Neural cell (in vitro differentiated cells): Measurements from ENCODE around the gene RHOF. TPM values are rescaled to one million over a fixed set of nuclear protein-coding genes. Genes with fewer than 3 reads are reported as not detected.

Source experiments
- H2AFZ ChIP-seq: fragments of 200-600, 300-800 bp; sonication (generic), shearing (Covaris generic); 2 replicates; pipeline ENCODE4 v1.6.0; 2014; ENCODE audit warnings: low read depth, mild to moderate bottlenecking, antibody characterized with exemption, low read length, moderate library complexity
- H3F3A ChIP-seq: fragments of 200-600 bp; shearing (Covaris generic); 2 replicates; pipeline ENCODE4 v1.6.1; 2016; ENCODE audit warnings: mild to moderate bottlenecking, moderate library complexity, mixed read lengths, antibody characterized with exemption, low read length; ENCODE audit not compliant: insufficient read depth, poor library complexity, severe bottlenecking
- H3K27ac ChIP-seq: fragments of 200-600, 300-800 bp; sonication (generic), shearing (Covaris generic); 2 replicates; pipeline ENCODE4 v1.5.1; 2014; ENCODE audit warnings: mild to moderate bottlenecking, low read length, moderate library complexity
- H3K27me3 ChIP-seq: fragments of 300-800, 200-600 bp; sonication (generic), shearing (Covaris generic); 2 replicates; pipeline ENCODE4 v1.6.0; 2014; ENCODE audit warnings: mild to moderate bottlenecking, low read depth, low read length, moderate library complexity; ENCODE audit not compliant: insufficient read depth
- H3K36me3 ChIP-seq: fragments of 300-800, 200-600 bp; sonication (generic), shearing (Covaris generic); 2 replicates; pipeline ENCODE4 v1.5.1; 2014; ENCODE audit warnings: mild to moderate bottlenecking, antibody characterized with exemption, low read length, moderate library complexity; ENCODE audit not compliant: insufficient read depth
- H3K4me2 ChIP-seq: fragments of 300-800, 200-600 bp; sonication (generic), shearing (Covaris generic); 2 replicates; pipeline ENCODE4 v1.6.0; 2014; ENCODE audit warnings: mild to moderate bottlenecking, low read length
- H3K4me3 ChIP-seq: fragments of 300-800, 200-600 bp; sonication (generic), shearing (Covaris generic); 2 replicates; pipeline ENCODE4 v1.5.1; 2014; ENCODE audit warnings: mild to moderate bottlenecking, low read length, moderate library complexity
- H3K79me2 ChIP-seq: fragments of 200-600 bp; shearing (Covaris generic); replicated peaks from 2 replicates; pipeline ENCODE4 v1.6.0; 2014; ENCODE audit warnings: mild to moderate bottlenecking, low read length, moderate library complexity; ENCODE audit not compliant: insufficient read depth
- H3K9ac ChIP-seq: fragments of 300-800, 200-600 bp; sonication (generic), shearing (Covaris generic); 2 replicates; pipeline ENCODE4 v1.6.1; 2016; ENCODE audit warnings: mild to moderate bottlenecking, low read length, mixed read lengths
- H3K9me2 ChIP-seq: fragments of 200-600 bp; shearing (Covaris generic); 2 replicates; pipeline ENCODE4 v1.6.1; 2016; ENCODE audit warnings: mild to moderate bottlenecking, low read length, mixed read lengths; ENCODE audit not compliant: insufficient read depth
- H3K9me3 ChIP-seq: fragments of 200-600, 300-800 bp; sonication (generic), shearing (Covaris generic); 2 replicates; pipeline ENCODE4 v1.6.1; 2016; ENCODE audit warnings: mild to moderate bottlenecking, mixed run types, low read length, moderate library complexity, mixed read lengths
- H4K20me1 ChIP-seq: fragments of 200-600 bp; shearing (Covaris generic); 2 replicates; pipeline ENCODE4 v1.6.1; 2016; ENCODE audit warnings: mild to moderate bottlenecking, mixed run types; ENCODE audit not compliant: insufficient read depth
- CTCF ChIP-seq: fragments of 450-650 bp; IDR thresholded peaks from 2 replicates; pipeline ENCODE4 v1.5.1; 2014; ENCODE audit warnings: antibody characterized with exemption, mild to moderate bottlenecking, moderate library complexity; ENCODE audit not compliant: poor library complexity, severe bottlenecking
- EP300 ChIP-seq: fragments of 450-650 bp; conservative IDR thresholded peaks from 2 replicates; pipeline ENCODE4 v1.6.1; 2014; ENCODE audit warnings: antibody characterized with exemption, mild to moderate bottlenecking, moderate library complexity; ENCODE audit not compliant: poor library complexity, severe bottlenecking
- EZH2 ChIP-seq: fragments of 200-600, 300-800 bp; shearing (Covaris generic), sonication (generic); IDR thresholded peaks from 2 replicates; pipeline ENCODE4 v1.6.1; 2014; ENCODE audit warnings: antibody characterized with exemption, low read length, borderline replicate concordance, mild to moderate bottlenecking; ENCODE audit not compliant: insufficient read depth, poor library complexity, severe bottlenecking
- MXI1 ChIP-seq: fragments of 450-650 bp; conservative IDR thresholded peaks from 2 replicates; pipeline ENCODE4 v1.6.1; 2014; ENCODE audit warnings: antibody characterized with exemption, mild to moderate bottlenecking; ENCODE audit not compliant: poor library complexity, severe bottlenecking
- POLR2AphosphoS5 ChIP-seq: IDR thresholded peaks from 2 replicates; pipeline ENCODE4 v1.6.1; 2012
- RAD21 ChIP-seq: fragments of 450-650 bp; conservative IDR thresholded peaks from 2 replicates; pipeline ENCODE4 v1.6.1; 2014; ENCODE audit warnings: antibody characterized with exemption, mild to moderate bottlenecking, moderate library complexity
- SMC3 ChIP-seq: fragments of 450-650 bp; conservative IDR thresholded peaks from 2 replicates; pipeline ENCODE4 v1.6.1; 2014; ENCODE audit warnings: antibody characterized with exemption, mild to moderate bottlenecking, moderate library complexity; ENCODE audit not compliant: poor library complexity
- TAF1 ChIP-seq: IDR thresholded peaks from 2 replicates; pipeline ENCODE4 v1.6.1; 2012; ENCODE audit warnings: low read depth
- polyA plus RNA-seq: library from polyadenylated mRNA; depleted of rRNA; stranded (reverse); fragments of >200 nt; gene quantifications from 2 replicates; pipeline ENCODE4 v1.2.3, GENCODE V29; 2014
- TF ChIP-seq, protein P1 (sequence below): IDR thresholded peaks from 2 replicates; pipeline ENCODE4 v1.6.1; 2012; ENCODE audit warnings: borderline replicate concordance

RHOF gene
- polyA plus RNA-seq, 1 donor from 2014 or later, result 14.7 TPM

- Histone ChIP-seq H3K27me3 (no peaks in the 10 kb centered on the region), H4K20me1 (peaks cover 35% of the 10 kb centered on the region), H3K4me3 (peak overlapping the region; percentile 81), H3F3A (no peaks in the 10 kb centered on the region), H3K79me2 (peaks cover 77% of the 10 kb centered on the region), H3K9me2 (no peaks in the 10 kb centered on the region), H3K36me3 (no peaks in the 10 kb centered on the region), H3K4me2 (peak overlapping the region; percentile 96), H2AFZ (no peak overlapping the region), H3K9ac (peak overlapping the region; percentile 61), H3K9me3 (no peaks in the 10 kb centered on the region), H3K27ac (no peak overlapping the region)
- TF ChIP-seq POLR2AphosphoS5, result no peak
- TF ChIP-seq, protein P1, sequence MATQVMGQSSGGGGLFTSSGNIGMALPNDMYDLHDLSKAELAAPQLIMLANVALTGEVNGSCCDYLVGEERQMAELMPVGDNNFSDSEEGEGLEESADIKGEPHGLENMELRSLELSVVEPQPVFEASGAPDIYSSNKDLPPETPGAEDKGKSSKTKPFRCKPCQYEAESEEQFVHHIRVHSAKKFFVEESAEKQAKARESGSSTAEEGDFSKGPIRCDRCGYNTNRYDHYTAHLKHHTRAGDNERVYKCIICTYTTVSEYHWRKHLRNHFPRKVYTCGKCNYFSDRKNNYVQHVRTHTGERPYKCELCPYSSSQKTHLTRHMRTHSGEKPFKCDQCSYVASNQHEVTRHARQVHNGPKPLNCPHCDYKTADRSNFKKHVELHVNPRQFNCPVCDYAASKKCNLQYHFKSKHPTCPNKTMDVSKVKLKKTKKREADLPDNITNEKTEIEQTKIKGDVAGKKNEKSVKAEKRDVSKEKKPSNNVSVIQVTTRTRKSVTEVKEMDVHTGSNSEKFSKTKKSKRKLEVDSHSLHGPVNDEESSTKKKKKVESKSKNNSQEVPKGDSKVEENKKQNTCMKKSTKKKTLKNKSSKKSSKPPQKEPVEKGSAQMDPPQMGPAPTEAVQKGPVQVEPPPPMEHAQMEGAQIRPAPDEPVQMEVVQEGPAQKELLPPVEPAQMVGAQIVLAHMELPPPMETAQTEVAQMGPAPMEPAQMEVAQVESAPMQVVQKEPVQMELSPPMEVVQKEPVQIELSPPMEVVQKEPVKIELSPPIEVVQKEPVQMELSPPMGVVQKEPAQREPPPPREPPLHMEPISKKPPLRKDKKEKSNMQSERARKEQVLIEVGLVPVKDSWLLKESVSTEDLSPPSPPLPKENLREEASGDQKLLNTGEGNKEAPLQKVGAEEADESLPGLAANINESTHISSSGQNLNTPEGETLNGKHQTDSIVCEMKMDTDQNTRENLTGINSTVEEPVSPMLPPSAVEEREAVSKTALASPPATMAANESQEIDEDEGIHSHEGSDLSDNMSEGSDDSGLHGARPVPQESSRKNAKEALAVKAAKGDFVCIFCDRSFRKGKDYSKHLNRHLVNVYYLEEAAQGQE, result no peak
- peak; percentile 78 for TF ChIP-seq RAD21
- no peak for TF ChIP-seq EP300
- TF ChIP-seq TAF1, result no peak
- peak; percentile 24 for TF ChIP-seq MXI1
- TF ChIP-seq EZH2, result no peak
- TF ChIP-seq CTCF, result peak; percentile 92
- peak; percentile 79 for TF ChIP-seq SMC3
Observed at GRCh38 chr12:121811434-121812319, 18.2 kb upstream of the RHOF start.

DNA sequence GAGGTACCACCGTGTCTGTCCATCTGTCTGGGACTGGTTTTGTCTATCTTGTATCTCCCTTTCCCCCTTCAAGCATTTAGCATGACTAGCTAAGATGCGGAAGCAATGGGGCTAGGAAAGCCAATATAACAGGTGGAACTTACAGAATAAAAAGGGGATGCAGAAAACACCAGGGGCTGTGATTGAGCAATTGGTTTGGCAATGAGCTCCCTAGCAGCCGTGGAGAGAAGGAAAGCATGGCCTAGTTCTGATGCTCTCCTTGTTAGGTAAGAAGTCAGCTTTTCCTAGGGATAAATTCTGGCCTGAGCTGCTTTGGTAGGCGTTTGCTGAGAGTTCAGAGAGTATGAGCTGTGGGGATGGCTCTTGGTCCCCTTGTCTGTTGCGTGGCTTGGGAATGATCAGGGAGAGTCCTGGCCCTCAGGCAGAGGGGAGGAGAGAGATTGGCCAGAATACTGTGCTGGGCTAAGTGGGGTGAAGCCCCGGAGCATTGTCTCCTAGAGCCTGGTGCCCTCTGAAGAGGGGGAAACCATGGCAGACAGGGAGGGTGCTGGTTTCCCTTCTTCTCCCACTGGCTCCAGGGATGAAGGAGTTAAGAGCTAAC lies 17.4 kb upstream of the RHOF start:
- no peaks in the 10 kb centered on the region for H3K27me3 ChIP-seq
- no peak overlapping the region for H3K27ac ChIP-seq
- no peak overlapping the region for H2AFZ ChIP-seq
- H3K9me2 ChIP-seq, result no peaks in the 10 kb centered on the region
- H3K4me3 ChIP-seq, result peak overlapping the region; percentile 81
- no peak for TF ChIP-seq SMC3
- TF ChIP-seq, protein P1, result no peak
- no peak for TF ChIP-seq CTCF
- TF ChIP-seq MXI1, result no peak
- TF ChIP-seq EZH2, result no peak
- no peak for TF ChIP-seq EP300
- TF ChIP-seq RAD21, result no peak
- TF ChIP-seq POLR2AphosphoS5, result no peak
- no peak for TF ChIP-seq TAF1
- no peaks in the 10 kb centered on the region for H3F3A ChIP-seq
- peak overlapping the region; percentile 61 for H3K9ac ChIP-seq
- peak overlapping the region; percentile 96 for H3K4me2 ChIP-seq
- H3K79me2 ChIP-seq, result peaks cover 84% of the 10 kb centered on the region
- H3K36me3 ChIP-seq, result no peaks in the 10 kb centered on the region
- no peaks in the 10 kb centered on the region for H3K9me3 ChIP-seq
- peaks cover 42% of the 10 kb centered on the region for H4K20me1 ChIP-seq
